DND-41 (cell line): Measurements from ENCODE around the gene MOCOS.

ENCODE experiments used
- ATAC-seq: fragments of 200-7000 bp; cut with Tn5 transposase; 3 replicates; pipeline ENCODE4 v1.9.1; 2021; ENCODE audit warnings: low read depth; ENCODE audit not compliant: insufficient read depth
- DNase-seq: peaks from one replicate; pipeline ENCODE4 v3.0.0-alpha.2; 2020
- H2AFZ ChIP-seq: 2 replicates; pipeline ENCODE4 v1.6.0; 2012; ENCODE audit warnings: low read depth, low read length
- H3K27ac ChIP-seq: 2 replicates; pipeline ENCODE4 v1.5.1; 2012; ENCODE audit warnings: low read length, inconsistent platforms
- H3K27me3 ChIP-seq: fragments of 200-600 bp; sonication (generic); 2 replicates; pipeline ENCODE4 v1.6.0; 2012; ENCODE audit warnings: low read length, mild to moderate bottlenecking, inconsistent platforms; ENCODE audit not compliant: insufficient read depth, poor library complexity
- H3K36me3 ChIP-seq: 2 replicates; pipeline ENCODE4 v1.5.1; 2012; ENCODE audit warnings: low read length, inconsistent platforms; ENCODE audit not compliant: insufficient read depth
- H3K4me1 ChIP-seq: 2 replicates; pipeline ENCODE4 v1.5.1; 2012; ENCODE audit warnings: mild to moderate bottlenecking, low read length; ENCODE audit not compliant: insufficient read depth
- H3K4me2 ChIP-seq: 2 replicates; pipeline ENCODE4 v1.6.0; 2012; ENCODE audit warnings: mild to moderate bottlenecking, moderate library complexity, low read length, inconsistent platforms; ENCODE audit not compliant: insufficient read depth
- H3K4me3 ChIP-seq, 2 experiments: fragments of 200-600 bp in 1 of 2; shearing (Covaris generic) in 1 of 2; 2 replicates each; pipeline ENCODE4 v1.5.1; 2012 to 2016; ENCODE audit warnings: inconsistent platforms in 2 of 2, low read length in 2 of 2, mild to moderate bottlenecking in 2 of 2, low read depth in 1 of 2, moderate library complexity in 1 of 2
- H3K79me2 ChIP-seq: 2 replicates; pipeline ENCODE4 v1.6.0; 2012; ENCODE audit warnings: low read length, inconsistent platforms; ENCODE audit not compliant: insufficient read depth
- H3K9ac ChIP-seq: 2 replicates; pipeline ENCODE4 v1.6.0; 2012; ENCODE audit warnings: low read depth, mild to moderate bottlenecking, inconsistent platforms, low read length, moderate library complexity
- H3K9me3 ChIP-seq: 2 replicates; pipeline ENCODE4 v1.5.1; 2012; ENCODE audit warnings: low read length, moderate library complexity, mild to moderate bottlenecking, inconsistent platforms; ENCODE audit not compliant: insufficient read depth, severe bottlenecking
- H4K20me1 ChIP-seq: 2 replicates; pipeline ENCODE4 v1.6.0; 2012; ENCODE audit warnings: low read length; ENCODE audit not compliant: insufficient read depth
- EZH2 ChIP-seq: IDR thresholded peaks from 3 replicates; pipeline ENCODE4 v1.6.1; 2012; ENCODE audit warnings: borderline replicate concordance, low read depth, mild to moderate bottlenecking, moderate library complexity, low read length, inconsistent platforms; ENCODE audit not compliant: severe bottlenecking
- TF ChIP-seq, protein P1 (sequence below): IDR thresholded peaks from 2 replicates; pipeline ENCODE4 v1.5.1; 2012; ENCODE audit warnings: borderline replicate concordance, low read length, moderate library complexity, mild to moderate bottlenecking; ENCODE audit not compliant: poor library complexity, severe bottlenecking; ENCODE audit errors: extremely low read depth

MOCOS gene

DNA sequence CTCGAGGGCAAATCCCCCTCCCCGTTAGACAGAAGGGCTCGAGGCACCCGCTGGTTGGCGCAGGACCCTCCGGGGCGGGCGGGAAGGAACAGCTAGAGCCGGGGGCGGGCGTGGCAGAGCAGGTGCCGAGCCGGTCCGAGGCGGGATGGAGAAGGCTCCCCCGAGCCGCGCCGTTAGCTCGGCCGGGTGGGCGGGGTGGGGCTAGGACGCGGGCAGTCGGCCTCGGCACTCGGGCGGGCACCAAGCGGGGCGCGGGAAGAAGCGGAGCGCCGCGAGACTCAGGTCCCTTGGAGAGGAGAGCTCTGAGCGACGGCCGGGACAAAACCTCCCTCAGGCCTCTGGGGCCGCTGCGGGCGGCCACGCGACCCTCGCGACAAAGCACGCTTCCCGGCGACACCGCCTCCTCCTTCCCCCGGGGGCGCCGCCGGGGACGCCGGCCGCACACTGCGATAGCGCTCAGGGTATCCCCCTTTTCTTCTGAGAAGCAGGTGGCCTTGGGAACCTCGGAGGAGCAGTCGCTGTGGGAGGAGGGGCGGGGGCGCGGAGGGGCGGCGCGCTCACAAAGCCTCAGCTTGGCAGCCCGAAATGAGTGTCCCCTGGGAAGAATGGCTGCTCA is 110.9 kb downstream of the MOCOS start:
- no peaks in the 10 kb centered on the region for H3K4me1 ChIP-seq
- H3K4me2 ChIP-seq = no peak overlapping the region
- no peaks in the 10 kb centered on the region for H4K20me1 ChIP-seq
- TF ChIP-seq EZH2 = no peak
- TF ChIP-seq, protein P1, sequence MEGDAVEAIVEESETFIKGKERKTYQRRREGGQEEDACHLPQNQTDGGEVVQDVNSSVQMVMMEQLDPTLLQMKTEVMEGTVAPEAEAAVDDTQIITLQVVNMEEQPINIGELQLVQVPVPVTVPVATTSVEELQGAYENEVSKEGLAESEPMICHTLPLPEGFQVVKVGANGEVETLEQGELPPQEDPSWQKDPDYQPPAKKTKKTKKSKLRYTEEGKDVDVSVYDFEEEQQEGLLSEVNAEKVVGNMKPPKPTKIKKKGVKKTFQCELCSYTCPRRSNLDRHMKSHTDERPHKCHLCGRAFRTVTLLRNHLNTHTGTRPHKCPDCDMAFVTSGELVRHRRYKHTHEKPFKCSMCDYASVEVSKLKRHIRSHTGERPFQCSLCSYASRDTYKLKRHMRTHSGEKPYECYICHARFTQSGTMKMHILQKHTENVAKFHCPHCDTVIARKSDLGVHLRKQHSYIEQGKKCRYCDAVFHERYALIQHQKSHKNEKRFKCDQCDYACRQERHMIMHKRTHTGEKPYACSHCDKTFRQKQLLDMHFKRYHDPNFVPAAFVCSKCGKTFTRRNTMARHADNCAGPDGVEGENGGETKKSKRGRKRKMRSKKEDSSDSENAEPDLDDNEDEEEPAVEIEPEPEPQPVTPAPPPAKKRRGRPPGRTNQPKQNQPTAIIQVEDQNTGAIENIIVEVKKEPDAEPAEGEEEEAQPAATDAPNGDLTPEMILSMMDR = no peak
- no peak for ATAC-seq
- H3K4me3 ChIP-seq = no peak overlapping the region
- H3K36me3 ChIP-seq = no peaks in the 10 kb centered on the region
- no peak overlapping the region for H3K27ac ChIP-seq
- H3K9ac ChIP-seq = no peak overlapping the region
- H3K27me3 ChIP-seq = no peaks in the 10 kb centered on the region
- H3K79me2 ChIP-seq = no peaks in the 10 kb centered on the region
- no peak overlapping the region for H2AFZ ChIP-seq
- DNase-seq = no peak
- no peaks in the 10 kb centered on the region for H3K9me3 ChIP-seq

- Histone ChIP-seq H2AFZ (no peak overlapping the region), H3K27ac (no peak overlapping the region), H3K4me2 (no peak overlapping the region), H3K9me3 (no peaks in the 10 kb centered on the region), H3K79me2 (no peaks in the 10 kb centered on the region), H3K9ac (no peak overlapping the region), H3K4me1 (no peaks in the 10 kb centered on the region), H4K20me1 (no peaks in the 10 kb centered on the region), H3K27me3 (no peaks in the 10 kb centered on the region), H3K36me3 (no peaks in the 10 kb centered on the region), H3K4me3 (no peak overlapping the region)
- no peak for TF ChIP-seq EZH2
- TF ChIP-seq, protein P1 = no peak
- no peak for ATAC-seq
- no peak for DNase-seq
Observed at GRCh38 chr18:36299015-36299414, 111.7 kb downstream of the MOCOS start.

DNA sequence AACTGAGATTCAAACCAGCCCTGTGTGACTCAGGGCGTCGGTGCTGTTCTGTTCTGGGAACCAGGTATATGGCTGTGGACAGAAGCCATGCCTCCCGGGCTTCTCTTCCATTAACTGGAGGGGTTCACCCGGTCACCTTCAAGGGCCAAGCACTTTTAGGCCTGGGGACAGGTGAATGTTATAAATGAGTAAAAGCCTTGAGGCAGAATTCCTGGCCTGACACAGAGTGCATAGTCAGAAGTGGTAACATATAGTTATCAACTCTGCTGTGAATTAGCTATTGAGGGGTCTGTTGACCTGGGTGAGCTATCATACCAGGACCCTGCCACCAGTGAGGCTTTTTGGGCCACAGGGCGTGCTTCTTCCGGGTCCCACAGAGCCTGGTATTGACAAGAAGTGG is 112.9 kb downstream of the MOCOS start:
- Histone ChIP-seq H4K20me1 (no peaks in the 10 kb centered on the region), H3K4me1 (no peaks in the 10 kb centered on the region), H3K9ac (no peak overlapping the region), H2AFZ (no peak overlapping the region), H3K27ac (no peak overlapping the region), H3K4me3 (no peak overlapping the region), H3K36me3 (no peaks in the 10 kb centered on the region), H3K27me3 (peaks cover 3% of the 10 kb centered on the region), H3K9me3 (no peaks in the 10 kb centered on the region), H3K4me2 (no peak overlapping the region), H3K79me2 (no peaks in the 10 kb centered on the region)
- ATAC-seq (no peak), DNase-seq (no peak)
- TF ChIP-seq, protein P1 = no peak
- no peak for TF ChIP-seq EZH2
